ENCODE data around the gene UVRAG. TPM values are rescaled to one million over a fixed set of nuclear protein-coding genes. Genes with fewer than 3 reads are reported as not detected.

The UVRAG gene
- polyA plus RNA-seq, 1 experiment = 8.2 TPM

- Histone ChIP-seq H3K36me3 (ENCODE audit: control insufficient read depth, insufficient read depth, low read length) (no peaks in the 10 kb centered on the region), H3K4me3 (ENCODE audit: low read depth, low read length) (no peak overlapping the region), H3K27me3 (ENCODE audit: control insufficient read depth, insufficient read depth, low read length) (no peaks in the 10 kb centered on the region)
- CTCF ChIA-PET = no interaction called here
- POLR2A ChIA-PET = no interaction called here
- no peak for TF ChIP-seq CTCF (IDR thresholded peaks at IDR 0.05; ENCODE audit: insufficient read depth, low read depth, low read length)
- DNase-seq (ENCODE audit: low read depth) = no peak
Observed at GRCh38 chr11:76103460-76103859, 288.4 kb downstream of the UVRAG start.

GRCh38 chr11:76104285-76104684, 289.3 kb downstream of the UVRAG start:
- CTCF ChIA-PET = interaction anchor here (1.0 kb wide), 1 partner anchor 8 kb away, joined by 3 read pairs; no protein-coding TSS in a partner anchor
- no peak for TF ChIP-seq CTCF (IDR thresholded peaks at IDR 0.05; ENCODE audit: insufficient read depth, low read depth, low read length)
- DNase-seq (ENCODE audit: low read depth) = no peak
- POLR2A ChIA-PET = no interaction called here
- Histone ChIP-seq H3K36me3 (ENCODE audit: control insufficient read depth, insufficient read depth, low read length) (no peaks in the 10 kb centered on the region), H3K27me3 (ENCODE audit: control insufficient read depth, insufficient read depth, low read length) (no peaks in the 10 kb centered on the region), H3K4me3 (ENCODE audit: low read depth, low read length) (no peak overlapping the region)

GRCh38 chr11:76105637-76106036, 290.6 kb downstream of the UVRAG start:
- no peak for TF ChIP-seq CTCF (IDR thresholded peaks at IDR 0.05; ENCODE audit: insufficient read depth, low read depth, low read length)
- Histone ChIP-seq H3K27me3 (ENCODE audit: control insufficient read depth, insufficient read depth, low read length) (no peaks in the 10 kb centered on the region), H3K36me3 (ENCODE audit: control insufficient read depth, insufficient read depth, low read length) (no peaks in the 10 kb centered on the region), H3K4me3 (ENCODE audit: low read depth, low read length) (no peak overlapping the region)
- ChIA-PET CTCF (interaction anchor here (0.7 kb wide), 2 partner anchors 8 to 23 kb away, joined by 3 to 4 read pairs; no protein-coding TSS in a partner anchor), POLR2A (no interaction called here)
- DNase-seq (ENCODE audit: low read depth) = no peak

GRCh38 chr11:76107971-76108370, 293.0 kb downstream of the UVRAG start:
- no peaks in the 10 kb centered on the region for H3K27me3 ChIP-seq (ENCODE audit: control insufficient read depth, insufficient read depth, low read length)
- TF ChIP-seq CTCF (IDR thresholded peaks at IDR 0.05; ENCODE audit: insufficient read depth, low read depth, low read length) = no peak
- H3K36me3 ChIP-seq (ENCODE audit: control insufficient read depth, insufficient read depth, low read length) = no peaks in the 10 kb centered on the region
- POLR2A ChIA-PET = no interaction called here
- no peak for DNase-seq (ENCODE audit: low read depth)
- CTCF ChIA-PET = interaction anchor here (0.9 kb wide), 1 partner anchor 100 kb away, joined by 3 read pairs; no protein-coding TSS in a partner anchor
- no peak overlapping the region for H3K4me3 ChIP-seq (ENCODE audit: low read depth, low read length)

- TF ChIP-seq CTCF (IDR thresholded peaks at IDR 0.05; ENCODE audit: insufficient read depth, low read depth, low read length) = no peak
- no peaks in the 10 kb centered on the region for H3K27me3 ChIP-seq (ENCODE audit: control insufficient read depth, insufficient read depth, low read length)
- no peak overlapping the region for H3K4me3 ChIP-seq (ENCODE audit: low read depth, low read length)
- no peak for DNase-seq (ENCODE audit: low read depth)
- peaks cover 2% of the 10 kb centered on the region; the same call in 1 of the 2 replicates for H3K36me3 ChIP-seq (ENCODE audit: control insufficient read depth, insufficient read depth, low read length)
- ChIA-PET CTCF (interaction anchor here (0.8 kb wide), 1 partner anchor 9 kb away, joined by 4 read pairs; no protein-coding TSS in a partner anchor), POLR2A (no interaction called here)
Observed at GRCh38 chr11:76114238-76114637, 299.2 kb downstream of the UVRAG start.

Measured in BJ (cell line).